ENCODE data around the gene ANTXR2. TPM values are rescaled to one million over a fixed set of nuclear protein-coding genes. Genes with fewer than 3 reads are reported as not detected.
A peak's percentile ranks its signal among the peaks of the same experiment; 100 is the strongest.
"Not testable (repeated sequence)": the region's sequence is repeated elsewhere in the genome, so short reads cannot be mapped to it uniquely, and the experiment has no call there.

The ANTXR2 gene
- total and polyA plus RNA-seq, 9 of the 15 experiments (the other 6 are each of a cell fraction or from before 2014, with no cell fraction given), result 10.1 to 83.8 (median 60.3) TPM

- TF ChIP-seq TAF1 (IDR thresholded peaks at IDR 0.05; ENCODE audit: control insufficient read depth, extremely low read depth, insufficient read depth, low read length, severe bottlenecking) (peak; percentile 52), ZFPM2 (CRISPR knock-in tag; IDR thresholded peaks at IDR 0.05) (no peak), SAP30 (IDR thresholded peaks at IDR 0.05; ENCODE audit: borderline replicate concordance, insufficient read depth, low read depth, low read length, poor library complexity, severe bottlenecking) (peak; percentile 68), MECOM (CRISPR knock-in tag; IDR thresholded peaks at IDR 0.05) (no peak)
Observed at GRCh38 chr4:80072744-80073472, at the start of gene ANTXR2 (continued).

GRCh38 chr4:80121815-80122214, 48.8 kb upstream of the ANTXR2 start:
- Histone ChIP-seq H3K79me2 (ENCODE audit: control insufficient read depth, insufficient read depth, low read length) (peaks cover 28% of the 10 kb centered on the region), H3K4me1 (replicated peaks in 1 of 2; ENCODE audit: control insufficient read depth in 2 of 2, insufficient read depth in 2 of 2, low read length in 2 of 2) (peaks cover 0 to 17% of the 10 kb centered on the region in 2 experiments; a peak in 3 of 5 replicates)
- H3K9me3 ChIP-seq (replicated peaks; ENCODE audit: control insufficient read depth, insufficient read depth, low read depth, low read length); in situ Hi-C loops (cut with MboI); BruUV-seq (replicated peaks); FAIRE-seq; H3K4me3 ChIP-seq; H3K9ac ChIP-seq (ENCODE audit: insufficient read depth in 1 of 2, low read depth in 2 of 2, low read length in 2 of 2); H3K9me1 ChIP-seq (ENCODE audit: control insufficient read depth, insufficient read depth, low read length); H3K4me2 ChIP-seq (ENCODE audit: insufficient read depth, low read length); ATAC-seq; H3K27ac ChIP-seq (ENCODE audit: extremely low read depth, low read depth, low read length); CTCF ChIA-PET (ENCODE audit: low intra/inter-chr PET ratio); H3K36me3 ChIP-seq (ENCODE audit: control insufficient read depth, insufficient read depth, low read length); DNase-seq (ENCODE audit: extremely low read depth in 1 of 4, low spot score in 3 of 4); H3K27me3 ChIP-seq (ENCODE audit: control insufficient read depth in 2 of 2, insufficient read depth in 2 of 2, low read length in 2 of 2); H4K20me1 ChIP-seq (replicated peaks; ENCODE audit: control insufficient read depth, insufficient read depth, low read length); intact Hi-C loops (cut with micrococcal nuclease); H2AFZ ChIP-seq (ENCODE audit: low read depth, low read length): not testable (repeated sequence)
- TF ChIP-seq ADNP (tag; IDR thresholded peaks at IDR 0.05) (0 out of 2 replicates have a peak, but pooled peaks have one; percentile 20), RBM25 (IDR thresholded peaks at IDR 0.05; ENCODE audit: low read depth, low read length, severe bottlenecking) (peak; percentile 44), ZNF146 (CRISPR knock-in tag; IDR thresholded peaks at IDR 0.05; ENCODE audit: unreplicated experiment) (peak; percentile 99), KDM1A (IDR thresholded peaks at IDR 0.05) (peak; percentile 42 to 68; a peak in 3 of 4 replicates), BCOR (IDR thresholded peaks at IDR 0.05) (peak; percentile 81)
- WGBS (ENCODE audit: insufficient coverage, low coverage, missing lambda C conversion rate), result 73% methylated on average over 3 of the region's 3 CpGs
- POLR2A ChIA-PET, result interaction anchor here (0.6 kb wide), 1 partner anchor 49 kb away, joined by 4 read pairs; the partner anchor contains the start of gene ANTXR2

Measured in K562 (cell line).